OCI-LY3 (cell line): ENCODE results near the gene RPSA.

Experiments
- CTCF ChIP-seq: fragments of 200-600, 300-600 bp; sonication (generic); IDR thresholded peaks from 2 replicates; pipeline ENCODE4 v1.5.1; 2014; ENCODE audit warnings: antibody characterized with exemption, low read length, low read depth
- EZH2phosphoT487 ChIP-seq: fragments of 200-600 bp; shearing (Covaris generic); IDR thresholded peaks from 2 replicates; pipeline ENCODE4 v1.6.1; 2018; ENCODE audit warnings: antibody characterized with exemption, mixed run types, low read depth

- TF ChIP-seq CTCF (peak; percentile 37), EZH2phosphoT487 (no peak)
Measured at GRCh38 chr3:39383045-39383880, 23.3 kb upstream of the RPSA start, which contains the start of gene SLC25A38.
